SK-N-MC (cell line): ENCODE data around the gene TESK1.

Source experiments
- EZH2 ChIP-seq: fragments of 200-600 bp; sonication (generic); IDR thresholded peaks from one replicate; pipeline ENCODE4 v1.6.1; 2017; ENCODE audit warnings: antibody characterized with exemption
- FOXP2 ChIP-seq: optimal IDR thresholded peaks from 2 replicates; pipeline ENCODE3; 2011; ENCODE audit warnings: mild to moderate bottlenecking, moderate library complexity; ENCODE audit not compliant: insufficient read depth; ENCODE audit errors: extremely low read length, control extremely low read depth
- POLR2AphosphoS5 ChIP-seq: IDR thresholded peaks from 2 replicates; pipeline ENCODE4 v1.6.1; 2012; ENCODE audit warnings: mild to moderate bottlenecking, low read depth, low read length, borderline replicate concordance

- TF ChIP-seq EZH2 (no peak), POLR2AphosphoS5 (no peak), FOXP2 (no peak)
Measured at GRCh38 chr9:35643046-35643445, 38.0 kb downstream of the TESK1 start.
